Ovary (tissue), 9 donors: ENCODE measurements around the gene C22orf31. TPM values are rescaled to one million over a fixed set of nuclear protein-coding genes. Genes with fewer than 3 reads are reported as not detected.

ENCODE experiments used
- DNase-seq, 5 donors: peaks; one replicate each; pipeline ENCODE4 v3.0.0-alpha.2; 2019 to 2020
- H3K27ac ChIP-seq, 2 donors: fragments of 200-600 bp; one replicate each; pipeline versions ENCODE4 v1.5.1 to v1.8.0; 2019 to 2022
- H3K27me3 ChIP-seq: fragments of 200-600 bp; one replicate; pipeline ENCODE4 v1.8.0; 2022
- H3K36me3 ChIP-seq: fragments of 200-600 bp; sonication (generic); one replicate; pipeline ENCODE4 v1.5.1; 2019
- H3K4me1 ChIP-seq: one replicate; pipeline ENCODE4 v1.8.1; 2013; ENCODE audit warnings: mild to moderate bottlenecking, moderate library complexity; ENCODE audit not compliant: insufficient read depth
- H3K4me3 ChIP-seq: fragments of 200-600 bp; sonication (generic); one replicate; pipeline ENCODE4 v1.5.1; 2017
- H3K9me3 ChIP-seq, 2 donors: fragments of 200-600 bp in 1 of 2; sonication (generic) in 1 of 2; one replicate each; pipeline versions ENCODE4 v1.5.1 to v1.8.1; 2013 to 2019; ENCODE audit warnings: mild to moderate bottlenecking in 1 of 2, moderate library complexity in 1 of 2
- EP300 ChIP-seq: sonication (generic); formaldehyde crosslinking; IDR thresholded peaks from one replicate; pipeline ENCODE4 v1.6.1; 2017; ENCODE audit warnings: antibody characterized with exemption
- POLR2A ChIP-seq: fragments of 450-650 bp; IDR thresholded peaks from one replicate; pipeline ENCODE4 v1.6.1; 2017; ENCODE audit warnings: antibody characterized with exemption, mild to moderate bottlenecking, moderate library complexity
- WGBS, 3 donors: extraction: QIAGEN DNeasy Blood & Tissue Kit in 1 of 3; methylation state at CpG; one replicate each; pipeline versions ENCODE4 v1.1.5 to v1.1.7; 2013 to 2017; 5-methylcytosine and 5-hydroxymethylcytosine counted together
- intact Hi-C, 4 donors: fragments of 100-400 bp; cut with DNase I; formaldehyde crosslinking; loops; one replicate each; pipeline versions ENCODE4 v1.11.0 to v1.15.1; 2022 to 2023
- polyA plus RNA-seq, 2 donors: library from polyadenylated mRNA; stranded (reverse); fragments of 200-250 nt in 1 of 2; fragments of 350-450 nt in 1 of 2; fragmentation: Illumina TruSeq in 1 of 2; extraction: RNeasy Lipid Tissue Mini Kit (QIAGEN cat#74804) in 1 of 2; gene quantifications; one replicate each; pipeline ENCODE4 v1.2.3, GENCODE V29; 2013 to 2014
- total RNA-seq, 7 donors: library from RNA; depleted of rRNA in 2 of 7; stranded (reverse); fragments of >200 nt in 2 of 7; fragmentation: NEBNext Ultra II Directional in 3 of 7; extraction: Animal tissue kit (Norgen Biotek cat#: 25700) in 3 of 7; gene quantifications; one replicate each; pipeline versions ENCODE4 v1.1.0 to v1.2.4, GENCODE V29; 2016 to 2023
- TF ChIP-seq, protein P1 (sequence below), 3 donors: fragments of 450-650 bp in 2 of 3; fragments of 200-600 bp in 1 of 3; IDR thresholded peaks; one replicate each; pipeline versions ENCODE4 v1.5.1 to v1.8.0; 2016 to 2022; ENCODE audit warnings: antibody characterized with exemption in 3 of 3, mild to moderate bottlenecking in 1 of 3
- donor health status: DM: no; HTN: no; CAD: no; lungs with moderate emphysema.
- donor health status: DM: no; HTN: no; CAD: no.
- donor health status: Bipolar disorder and iron deficiency.
- donor health status: DM: yes; HTN: yes; CAD: no.
- donor health status: DM: no; HTN: no; CAD: no.
- donor health status: DM: yes; HTN: yes; CAD: no.

Gene C22orf31
- total and polyA plus RNA-seq, 9 donors: 0.20 to 0.92 (median 0.35) TPM; not detected in 2

DNA sequence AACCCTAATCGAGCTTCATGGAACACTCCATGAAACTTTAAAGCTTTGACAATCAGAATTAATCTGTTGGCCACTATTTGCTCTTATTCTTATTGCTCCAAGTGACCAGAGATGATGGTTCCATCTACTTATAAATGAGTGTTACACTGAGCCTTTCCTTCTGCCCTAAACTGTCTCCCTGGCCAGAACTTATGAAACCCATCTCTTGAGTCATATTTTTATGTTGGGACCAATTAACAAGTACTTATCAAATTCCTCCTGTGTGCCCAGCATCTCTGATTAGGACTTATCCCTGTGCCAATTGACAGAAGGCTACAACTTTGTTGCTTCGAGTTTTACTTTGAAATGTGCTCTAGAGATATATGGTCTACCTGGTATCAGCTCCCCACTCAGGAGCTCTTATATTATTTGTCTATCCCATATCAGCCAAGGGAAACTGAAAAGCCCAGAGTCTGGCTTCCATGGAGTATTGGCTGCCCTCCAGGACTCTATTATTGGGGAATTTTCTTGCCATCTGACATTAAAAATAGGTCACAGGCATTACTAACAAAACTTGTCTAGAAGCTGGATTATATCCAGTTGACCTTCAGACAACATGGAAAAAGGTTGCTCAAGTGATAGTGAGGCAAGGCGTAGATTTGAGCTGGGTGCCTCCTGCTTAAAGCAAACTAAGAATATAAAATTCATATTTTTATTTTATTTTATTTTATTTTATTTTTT is 20.0 kb upstream of the C22orf31 start:
- WGBS, 3 donors: 21 to 62% (median 32%) methylated on average over 3 of the region's 3 CpGs
- no peak overlapping the region for H3K27ac ChIP-seq
- no peaks in the 10 kb centered on the region for H3K9me3 ChIP-seq
- intact Hi-C loops: no loop called here
- no peak overlapping the region for H3K4me3 ChIP-seq
- peaks cover 31% of the 10 kb centered on the region for H3K4me1 ChIP-seq
- TF ChIP-seq, protein P1, sequence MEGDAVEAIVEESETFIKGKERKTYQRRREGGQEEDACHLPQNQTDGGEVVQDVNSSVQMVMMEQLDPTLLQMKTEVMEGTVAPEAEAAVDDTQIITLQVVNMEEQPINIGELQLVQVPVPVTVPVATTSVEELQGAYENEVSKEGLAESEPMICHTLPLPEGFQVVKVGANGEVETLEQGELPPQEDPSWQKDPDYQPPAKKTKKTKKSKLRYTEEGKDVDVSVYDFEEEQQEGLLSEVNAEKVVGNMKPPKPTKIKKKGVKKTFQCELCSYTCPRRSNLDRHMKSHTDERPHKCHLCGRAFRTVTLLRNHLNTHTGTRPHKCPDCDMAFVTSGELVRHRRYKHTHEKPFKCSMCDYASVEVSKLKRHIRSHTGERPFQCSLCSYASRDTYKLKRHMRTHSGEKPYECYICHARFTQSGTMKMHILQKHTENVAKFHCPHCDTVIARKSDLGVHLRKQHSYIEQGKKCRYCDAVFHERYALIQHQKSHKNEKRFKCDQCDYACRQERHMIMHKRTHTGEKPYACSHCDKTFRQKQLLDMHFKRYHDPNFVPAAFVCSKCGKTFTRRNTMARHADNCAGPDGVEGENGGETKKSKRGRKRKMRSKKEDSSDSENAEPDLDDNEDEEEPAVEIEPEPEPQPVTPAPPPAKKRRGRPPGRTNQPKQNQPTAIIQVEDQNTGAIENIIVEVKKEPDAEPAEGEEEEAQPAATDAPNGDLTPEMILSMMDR (IDR thresholded peaks at IDR 0.05): no peak
- TF ChIP-seq POLR2A (no peak), EP300 (no peak)
- H3K36me3 ChIP-seq: no peaks in the 10 kb centered on the region
- DNase-seq: no peak
- no peaks in the 10 kb centered on the region for H3K27me3 ChIP-seq

GRCh38 chr22:29080106-29080975 is 18.7 kb upstream of the C22orf31 start:
- Histone ChIP-seq H3K27ac (no peak overlapping the region), H3K4me3 (no peak overlapping the region), H3K27me3 (no peaks in the 10 kb centered on the region), H3K4me1 (peaks cover 31% of the 10 kb centered on the region), H3K36me3 (no peaks in the 10 kb centered on the region), H3K9me3 (no peaks in the 10 kb centered on the region)
- intact Hi-C loops: no loop called here
- TF ChIP-seq EP300: no peak
- no peak for TF ChIP-seq POLR2A
- TF ChIP-seq, protein P1 (IDR thresholded peaks at IDR 0.05): no peak
- no peak for DNase-seq
- 81 to 91% (median 86%) methylated on average over 7 of the region's 7 CpGs for WGBS, 3 donors

DNA sequence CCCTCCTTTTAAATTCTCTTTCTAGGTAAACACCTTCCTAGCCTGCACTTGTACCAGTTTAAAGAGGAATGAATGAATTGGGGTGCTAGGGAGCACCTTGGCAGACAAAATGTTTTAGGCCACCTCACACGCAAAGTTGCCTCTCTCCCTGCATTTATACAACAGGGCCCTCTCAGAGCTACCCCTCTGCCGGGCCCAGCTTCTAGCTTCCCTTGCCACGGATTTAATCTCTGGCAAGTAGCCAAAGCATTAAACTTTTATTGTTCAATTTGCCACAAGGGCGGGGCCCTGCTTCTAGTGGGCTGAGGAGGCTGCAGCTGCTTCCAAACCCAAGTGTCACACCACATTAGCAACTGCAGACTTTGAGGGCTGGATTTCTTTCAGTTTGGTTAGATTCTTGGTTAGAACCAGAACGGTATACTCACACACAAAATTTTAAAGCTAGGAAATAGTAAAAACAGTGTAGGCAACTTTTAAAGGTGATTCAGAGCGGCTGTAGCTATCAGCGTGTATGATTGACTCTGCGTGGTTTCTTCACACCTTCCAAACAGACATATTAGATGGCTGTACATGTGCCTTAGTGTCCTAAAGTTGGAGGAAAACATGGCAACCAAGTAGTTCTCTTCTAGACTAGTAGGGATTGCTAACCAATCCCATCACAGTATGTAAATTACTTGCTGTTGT is 17.7 kb upstream of the C22orf31 start:
- Histone ChIP-seq H3K27me3 (no peaks in the 10 kb centered on the region), H3K27ac (peak overlapping the region; percentile 36 to 56), H3K4me3 (no peak overlapping the region), H3K36me3 (no peaks in the 10 kb centered on the region), H3K4me1 (peaks cover 30% of the 10 kb centered on the region), H3K9me3 (no peaks in the 10 kb centered on the region)
- intact Hi-C loops: loop anchor here in 1 of 4 donors (10.0 kb wide), 1 partner anchor 75 kb away; no protein-coding TSS in a partner anchor
- 49 to 60% (median 52%) methylated on average over 8 of the region's 8 CpGs for WGBS, 3 donors
- TF ChIP-seq EP300: no peak
- no peak for TF ChIP-seq POLR2A
- TF ChIP-seq, protein P1 (IDR thresholded peaks at IDR 0.05): no peak
- DNase-seq: no peak

DNA sequence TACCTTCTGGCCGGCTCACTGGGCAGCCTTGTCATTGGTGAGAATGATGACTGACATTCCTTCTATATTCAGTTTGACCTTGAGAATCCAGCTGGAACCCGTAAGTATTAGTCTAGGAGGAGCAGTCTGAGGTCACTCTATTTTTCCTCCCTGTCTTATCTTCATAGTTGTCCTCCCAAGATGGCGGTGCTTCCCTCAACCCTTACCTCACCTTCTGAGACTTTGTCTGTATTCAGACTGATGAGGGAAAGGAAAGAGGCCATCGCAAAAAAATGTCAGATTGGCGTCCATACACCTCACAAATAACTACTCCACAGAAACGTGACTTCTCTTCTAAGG is 17.2 kb upstream of the C22orf31 start:
- no peak for DNase-seq
- Histone ChIP-seq H3K9me3 (no peaks in the 10 kb centered on the region), H3K27me3 (no peaks in the 10 kb centered on the region), H3K27ac (peak overlapping the region; percentile 36 to 56), H3K36me3 (no peaks in the 10 kb centered on the region), H3K4me1 (peaks cover 30% of the 10 kb centered on the region), H3K4me3 (no peak overlapping the region)
- TF ChIP-seq EP300: no peak
- TF ChIP-seq POLR2A: no peak
- TF ChIP-seq, protein P1 (IDR thresholded peaks at IDR 0.05): no peak
- WGBS, 3 donors: 16 to 36% (median 27%) methylated on average over 6 of the region's 6 CpGs
- intact Hi-C loops: loop anchor here in 1 of 4 donors (10.0 kb wide), 1 partner anchor 76 kb away; no protein-coding TSS in a partner anchor
